ENCODE results near the gene SLC27A5.

Gene SLC27A5

GRCh38 chr19:58547323-58548312, 35.8 kb upstream of the SLC27A5 start:
- no peaks in the 10 kb centered on the region for H3K9me3 ChIP-seq (replicated peaks; ENCODE audit: insufficient read depth, low read length)
- peaks cover 55% of the 10 kb centered on the region for H3K79me2 ChIP-seq (ENCODE audit: low read length)
- no peak overlapping the region for H3K9ac ChIP-seq (ENCODE audit: low read length)
- no peaks in the 10 kb centered on the region; the same call in 1 of the 2 replicates for H3K27me3 ChIP-seq (replicated peaks; ENCODE audit: insufficient read depth, low read length)
- DNase-seq: no peak
- H2AFZ ChIP-seq (ENCODE audit: low read length): no peak overlapping the region
- H4K20me1 ChIP-seq (ENCODE audit: insufficient read depth, low read length): peaks cover 36% of the 10 kb centered on the region
- H3K27ac ChIP-seq (ENCODE audit: low read length): no peak overlapping the region
- H3K4me1 ChIP-seq (ENCODE audit: low read length): peaks cover 11% of the 10 kb centered on the region
- peaks cover 29% of the 10 kb centered on the region for H3F3A ChIP-seq (ENCODE audit: insufficient read depth, low read length)
- no peak overlapping the region for H3K4me3 ChIP-seq (ENCODE audit: low read length)
- H3K36me3 ChIP-seq (replicated peaks; ENCODE audit: insufficient read depth, low read length): peaks cover 27% of the 10 kb centered on the region
- H3K9me2 ChIP-seq (replicated peaks; ENCODE audit: insufficient read depth, low read length): no peaks in the 10 kb centered on the region
- TF ChIP-seq EZH2 (optimal IDR thresholded peaks at IDR 0.05; ENCODE audit: low read depth, low read length): no peak
- TF ChIP-seq CTCF (IDR thresholded peaks at IDR 0.05; ENCODE audit: low read length): no peak
- TF ChIP-seq EZH2phosphoT487 (IDR thresholded peaks at IDR 0.05; ENCODE audit: low read length): no peak
- no peak overlapping the region for H3K4me2 ChIP-seq (ENCODE audit: low read depth, low read length)

GRCh38 chr19:58546019-58546530, 34.3 kb upstream of the SLC27A5 start:
- Histone ChIP-seq H3K4me2 (ENCODE audit: low read depth, low read length) (peak overlapping the region; percentile 53), H3K27ac (ENCODE audit: low read length) (no peak overlapping the region), H2AFZ (ENCODE audit: low read length) (no peak overlapping the region), H3K36me3 (replicated peaks; ENCODE audit: insufficient read depth, low read length) (peaks cover 27% of the 10 kb centered on the region), H3K79me2 (ENCODE audit: low read length) (peaks cover 55% of the 10 kb centered on the region), H3K9me2 (replicated peaks; ENCODE audit: insufficient read depth, low read length) (no peaks in the 10 kb centered on the region), H3K4me3 (ENCODE audit: low read length) (peak overlapping the region; percentile 89), H3K27me3 (replicated peaks; ENCODE audit: insufficient read depth, low read length) (no peaks in the 10 kb centered on the region; the same call in 1 of the 2 replicates), H4K20me1 (ENCODE audit: insufficient read depth, low read length) (peaks cover 35% of the 10 kb centered on the region), H3K9ac (ENCODE audit: low read length) (peak overlapping the region; percentile 77; the same call in 1 of the 2 replicates), H3F3A (ENCODE audit: insufficient read depth, low read length) (peaks cover 13% of the 10 kb centered on the region; the same call in 1 of the 2 replicates), H3K9me3 (replicated peaks; ENCODE audit: insufficient read depth, low read length) (no peaks in the 10 kb centered on the region), H3K4me1 (ENCODE audit: low read length) (peaks cover 11% of the 10 kb centered on the region)
- no peak for TF ChIP-seq EZH2 (optimal IDR thresholded peaks at IDR 0.05; ENCODE audit: low read depth, low read length)
- no peak for TF ChIP-seq EZH2phosphoT487 (IDR thresholded peaks at IDR 0.05; ENCODE audit: low read length)
- TF ChIP-seq CTCF (IDR thresholded peaks at IDR 0.05; ENCODE audit: low read length): no peak
- DNase-seq: no peak

- peaks cover 8% of the 10 kb centered on the region; the same call in 1 of the 2 replicates for H3F3A ChIP-seq (ENCODE audit: insufficient read depth, low read length)
- no peaks in the 10 kb centered on the region for H3K9me3 ChIP-seq (replicated peaks; ENCODE audit: insufficient read depth, low read length)
- peaks cover 11% of the 10 kb centered on the region for H3K4me1 ChIP-seq (ENCODE audit: low read length)
- H2AFZ ChIP-seq (ENCODE audit: low read length): no peak overlapping the region
- no peak for DNase-seq
- peaks cover 29% of the 10 kb centered on the region for H4K20me1 ChIP-seq (ENCODE audit: insufficient read depth, low read length)
- no peaks in the 10 kb centered on the region for H3K9me2 ChIP-seq (replicated peaks; ENCODE audit: insufficient read depth, low read length)
- peak overlapping the region; percentile 89 for H3K4me3 ChIP-seq (ENCODE audit: low read length)
- H3K4me2 ChIP-seq (ENCODE audit: low read depth, low read length): peak overlapping the region; percentile 53
- no peaks in the 10 kb centered on the region; the same call in 1 of the 2 replicates for H3K27me3 ChIP-seq (replicated peaks; ENCODE audit: insufficient read depth, low read length)
- H3K9ac ChIP-seq (ENCODE audit: low read length): peak overlapping the region; percentile 77
- TF ChIP-seq EZH2 (optimal IDR thresholded peaks at IDR 0.05; ENCODE audit: low read depth, low read length) (no peak), CTCF (IDR thresholded peaks at IDR 0.05; ENCODE audit: low read length) (no peak), EZH2phosphoT487 (IDR thresholded peaks at IDR 0.05; ENCODE audit: low read length) (no peak)
- H3K36me3 ChIP-seq (replicated peaks; ENCODE audit: insufficient read depth, low read length): peaks cover 27% of the 10 kb centered on the region
- H3K27ac ChIP-seq (ENCODE audit: low read length): no peak overlapping the region; the same call in 1 of the 2 replicates
- H3K79me2 ChIP-seq (ENCODE audit: low read length): peaks cover 51% of the 10 kb centered on the region
Observed at GRCh38 chr19:58545286-58546018, 33.7 kb upstream of the SLC27A5 start.

Measured in MM.1S (cell line).